GM12801 (cell line): ENCODE measurements around the gene KAT14.

Experiments
- TF ChIP-seq, protein P1 (sequence below): IDR thresholded peaks from one replicate; pipeline ENCODE4 v1.5.1; 2011; ENCODE audit warnings: control low read depth; ENCODE audit not compliant: insufficient read length; ENCODE audit errors: extremely low read depth

The KAT14 gene

DNA sequence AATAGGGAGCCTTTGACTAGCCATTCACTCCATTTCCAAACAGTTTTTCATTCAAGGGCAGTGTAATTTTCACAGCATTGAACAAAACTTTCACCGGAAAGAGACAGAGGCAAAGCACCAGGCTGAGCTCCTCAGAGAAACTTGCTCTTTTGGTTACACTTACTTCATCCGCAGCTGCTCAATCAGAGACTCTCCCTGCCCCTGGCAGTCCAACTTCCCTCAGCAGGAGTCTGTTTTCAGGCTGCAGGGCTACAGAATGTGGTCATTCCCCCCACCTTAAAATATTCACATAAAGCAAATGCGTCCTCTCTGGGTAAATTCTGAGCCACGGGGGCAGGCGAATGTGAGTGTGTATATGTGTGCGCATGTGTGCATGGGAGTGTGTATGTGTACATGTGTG, 80.6 kb downstream of the KAT14 start:
- TF ChIP-seq, protein P1, sequence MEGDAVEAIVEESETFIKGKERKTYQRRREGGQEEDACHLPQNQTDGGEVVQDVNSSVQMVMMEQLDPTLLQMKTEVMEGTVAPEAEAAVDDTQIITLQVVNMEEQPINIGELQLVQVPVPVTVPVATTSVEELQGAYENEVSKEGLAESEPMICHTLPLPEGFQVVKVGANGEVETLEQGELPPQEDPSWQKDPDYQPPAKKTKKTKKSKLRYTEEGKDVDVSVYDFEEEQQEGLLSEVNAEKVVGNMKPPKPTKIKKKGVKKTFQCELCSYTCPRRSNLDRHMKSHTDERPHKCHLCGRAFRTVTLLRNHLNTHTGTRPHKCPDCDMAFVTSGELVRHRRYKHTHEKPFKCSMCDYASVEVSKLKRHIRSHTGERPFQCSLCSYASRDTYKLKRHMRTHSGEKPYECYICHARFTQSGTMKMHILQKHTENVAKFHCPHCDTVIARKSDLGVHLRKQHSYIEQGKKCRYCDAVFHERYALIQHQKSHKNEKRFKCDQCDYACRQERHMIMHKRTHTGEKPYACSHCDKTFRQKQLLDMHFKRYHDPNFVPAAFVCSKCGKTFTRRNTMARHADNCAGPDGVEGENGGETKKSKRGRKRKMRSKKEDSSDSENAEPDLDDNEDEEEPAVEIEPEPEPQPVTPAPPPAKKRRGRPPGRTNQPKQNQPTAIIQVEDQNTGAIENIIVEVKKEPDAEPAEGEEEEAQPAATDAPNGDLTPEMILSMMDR: no peak

DNA sequence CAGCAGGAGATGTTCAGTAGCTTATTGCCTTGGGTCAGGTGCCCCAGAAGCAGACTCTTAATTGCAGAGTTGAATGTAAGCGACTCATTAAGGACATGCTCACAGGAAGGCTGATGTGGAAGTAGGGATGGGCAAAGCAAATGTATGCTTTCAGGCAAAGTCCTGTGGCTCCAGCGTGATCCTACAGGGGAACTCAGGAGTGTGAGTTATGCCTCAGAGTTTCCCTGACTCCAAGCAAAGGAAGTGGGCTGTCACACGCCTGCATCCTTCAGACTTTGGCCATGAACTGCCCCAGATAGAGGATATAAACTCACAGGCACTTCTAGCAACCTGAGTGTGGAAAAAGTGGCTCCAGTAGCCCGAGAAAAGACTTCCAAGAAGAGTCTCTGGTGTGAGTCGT, 85.7 kb downstream of the KAT14 start:
- TF ChIP-seq, protein P1: no peak

DNA sequence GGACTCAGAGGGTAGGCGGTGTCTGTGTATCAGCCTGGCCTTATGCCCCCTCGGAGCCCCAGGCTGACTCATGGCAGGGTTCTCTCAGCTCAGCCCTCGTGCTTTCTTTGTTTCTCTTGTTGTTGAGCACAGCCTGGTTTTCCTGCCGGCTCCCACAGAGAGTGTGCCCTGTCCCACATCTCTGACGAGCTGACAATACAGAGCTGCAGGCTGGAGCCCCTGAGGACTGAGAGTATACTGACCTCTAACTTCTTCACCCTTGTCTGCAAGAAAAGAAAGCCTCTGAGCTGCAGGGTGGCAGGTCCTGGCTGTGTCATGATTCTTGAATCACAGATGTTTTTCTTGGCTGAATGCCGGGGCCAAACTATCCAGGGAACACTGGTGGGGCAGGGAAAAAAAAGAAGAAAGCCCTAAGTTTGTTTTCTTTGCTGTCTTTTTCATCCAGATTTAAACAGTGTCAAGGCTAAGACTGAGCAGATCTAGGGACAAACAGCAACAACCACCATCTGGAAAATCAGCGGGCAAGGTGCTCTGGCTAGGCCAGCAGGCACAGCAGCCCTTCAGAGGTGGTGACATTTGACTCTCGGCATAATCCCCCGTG, 87.4 kb downstream of the KAT14 start:
- TF ChIP-seq, protein P1: no peak

DNA sequence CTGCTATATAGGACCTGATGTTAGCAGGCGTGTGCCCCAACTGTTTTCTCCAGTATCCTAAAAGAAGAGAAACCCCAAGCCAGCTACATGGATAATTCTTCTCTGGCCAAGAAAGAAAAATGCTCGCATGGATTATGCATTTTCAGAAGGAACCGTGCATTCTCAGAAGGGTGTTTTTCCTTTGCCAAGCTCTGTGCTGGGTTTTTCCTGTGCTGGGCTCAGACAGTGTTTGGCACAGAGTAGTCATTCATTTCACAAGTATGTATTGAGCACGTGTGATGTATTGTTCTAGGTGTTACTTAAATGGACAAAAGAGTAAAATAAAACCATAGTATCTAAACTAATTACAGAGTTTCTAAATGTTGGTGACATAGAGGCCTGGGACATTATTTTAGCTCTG, 88.0 kb downstream of the KAT14 start:
- TF ChIP-seq, protein P1: no peak

DNA sequence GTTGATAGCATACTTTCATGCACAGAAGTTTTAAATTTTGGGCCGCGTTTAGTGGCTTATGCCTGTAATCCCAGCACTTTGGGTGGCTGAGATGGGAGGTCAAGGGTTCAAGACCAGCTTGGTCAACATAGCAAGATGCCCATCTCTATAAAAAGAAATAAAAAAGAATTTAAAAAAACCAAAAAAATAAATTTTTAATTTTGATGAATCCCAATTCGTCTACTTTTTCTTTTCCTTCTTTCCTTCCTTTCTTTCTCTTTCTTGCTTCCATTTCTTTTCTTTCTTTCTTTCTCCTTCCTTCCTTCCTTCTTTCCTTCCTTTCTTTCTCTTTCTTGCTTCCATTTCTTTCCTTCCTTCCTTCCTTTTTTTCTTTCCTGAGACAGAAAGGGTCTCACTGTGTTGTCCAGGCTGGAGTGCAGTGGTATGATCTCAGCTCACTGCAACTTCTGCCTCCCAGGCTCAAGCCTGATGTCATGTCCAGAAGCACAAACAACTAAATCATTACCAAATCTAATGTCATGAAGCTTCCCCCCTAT, 95.8 kb downstream of the KAT14 start:
- TF ChIP-seq, protein P1: no peak
